Measurements from ENCODE around the gene SMIM1.

DNA sequence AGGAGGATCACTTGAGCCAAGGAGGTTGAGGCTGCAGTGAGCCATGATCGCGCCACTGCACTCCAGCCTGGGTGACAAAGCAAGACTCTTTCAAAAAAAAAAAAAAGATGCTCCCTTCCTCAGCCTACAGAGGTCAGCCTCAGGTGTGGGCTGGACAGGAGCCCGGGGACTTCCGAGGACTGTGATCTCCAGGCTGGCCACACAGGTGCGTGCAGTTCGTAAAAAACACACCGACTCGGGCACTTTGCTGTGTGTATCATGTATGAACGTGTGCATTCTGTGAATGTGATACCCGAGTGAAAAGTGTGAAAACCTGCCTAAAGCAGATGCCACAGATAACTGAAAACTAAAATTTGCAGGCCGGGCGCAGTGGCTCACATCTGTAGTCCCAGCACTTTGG lies 28.7 kb upstream of the SMIM1 start:
- no peak for TF ChIP-seq POLR2A (IDR thresholded peaks at IDR 0.05)
- TF ChIP-seq CTCF (IDR thresholded peaks at IDR 0.05), result no peak
